AG04449 (cell line): ENCODE measurements around the gene GGA2.

Experiments
- CTCF ChIA-PET: fragments of 350-600 bp; formaldehyde crosslinking; extraction: SDS; loops from one replicate; lab custom pipeline; 2021; ENCODE audit warnings: antibody characterized with exemption; lab: Yijun Ruan, JAX
- POLR2A ChIA-PET: fragments of 400-600, 350-600 bp; formaldehyde crosslinking; extraction: SDS; loops from one replicate; lab custom pipeline; 2020; ENCODE audit warnings: antibody characterized with exemption, inconsistent platforms; lab: Yijun Ruan, JAX
- DNase-seq: peaks from one replicate; pipeline ENCODE4 v3.0.0-alpha.2; 2010; ENCODE audit warnings: low read depth, low spot score
- H3K4me3 ChIP-seq: 2 replicates; pipeline ENCODE4 v1.5.1; 2011; ENCODE audit warnings: low read depth, mild to moderate bottlenecking, control low read depth, low read length
- TF ChIP-seq, protein P1 (sequence below): IDR thresholded peaks from one replicate; pipeline ENCODE4 v1.5.1; 2011; ENCODE audit warnings: mild to moderate bottlenecking, moderate library complexity, low read length, control low read depth, inconsistent platforms; ENCODE audit not compliant: insufficient read depth; ENCODE audit errors: missing control alignments

The GGA2 gene

DNA sequence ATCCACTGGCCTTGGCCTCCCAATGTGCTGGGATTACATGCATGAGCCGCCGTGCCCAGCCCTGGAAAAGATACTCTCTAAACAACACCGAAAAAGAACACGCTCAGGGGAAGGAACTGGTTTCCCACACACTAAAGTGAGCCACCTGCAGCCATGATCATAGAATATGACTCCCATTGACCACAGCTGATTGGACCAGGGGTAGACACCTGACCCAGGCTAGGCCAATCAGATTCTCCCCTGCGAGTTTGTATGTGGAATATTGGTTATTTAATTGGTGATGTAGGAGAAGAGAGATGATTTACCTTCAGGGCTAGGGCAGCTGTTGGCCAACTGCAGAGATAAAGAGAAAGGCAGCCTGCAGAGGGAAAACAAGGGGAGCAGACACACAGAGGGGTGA is 9.0 kb upstream of the GGA2 start:
- ChIA-PET POLR2A (no interaction called here), CTCF (no interaction called here)
- no peak overlapping the region for H3K4me3 ChIP-seq
- no peak for DNase-seq
- TF ChIP-seq, protein P1, sequence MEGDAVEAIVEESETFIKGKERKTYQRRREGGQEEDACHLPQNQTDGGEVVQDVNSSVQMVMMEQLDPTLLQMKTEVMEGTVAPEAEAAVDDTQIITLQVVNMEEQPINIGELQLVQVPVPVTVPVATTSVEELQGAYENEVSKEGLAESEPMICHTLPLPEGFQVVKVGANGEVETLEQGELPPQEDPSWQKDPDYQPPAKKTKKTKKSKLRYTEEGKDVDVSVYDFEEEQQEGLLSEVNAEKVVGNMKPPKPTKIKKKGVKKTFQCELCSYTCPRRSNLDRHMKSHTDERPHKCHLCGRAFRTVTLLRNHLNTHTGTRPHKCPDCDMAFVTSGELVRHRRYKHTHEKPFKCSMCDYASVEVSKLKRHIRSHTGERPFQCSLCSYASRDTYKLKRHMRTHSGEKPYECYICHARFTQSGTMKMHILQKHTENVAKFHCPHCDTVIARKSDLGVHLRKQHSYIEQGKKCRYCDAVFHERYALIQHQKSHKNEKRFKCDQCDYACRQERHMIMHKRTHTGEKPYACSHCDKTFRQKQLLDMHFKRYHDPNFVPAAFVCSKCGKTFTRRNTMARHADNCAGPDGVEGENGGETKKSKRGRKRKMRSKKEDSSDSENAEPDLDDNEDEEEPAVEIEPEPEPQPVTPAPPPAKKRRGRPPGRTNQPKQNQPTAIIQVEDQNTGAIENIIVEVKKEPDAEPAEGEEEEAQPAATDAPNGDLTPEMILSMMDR = no peak

DNA sequence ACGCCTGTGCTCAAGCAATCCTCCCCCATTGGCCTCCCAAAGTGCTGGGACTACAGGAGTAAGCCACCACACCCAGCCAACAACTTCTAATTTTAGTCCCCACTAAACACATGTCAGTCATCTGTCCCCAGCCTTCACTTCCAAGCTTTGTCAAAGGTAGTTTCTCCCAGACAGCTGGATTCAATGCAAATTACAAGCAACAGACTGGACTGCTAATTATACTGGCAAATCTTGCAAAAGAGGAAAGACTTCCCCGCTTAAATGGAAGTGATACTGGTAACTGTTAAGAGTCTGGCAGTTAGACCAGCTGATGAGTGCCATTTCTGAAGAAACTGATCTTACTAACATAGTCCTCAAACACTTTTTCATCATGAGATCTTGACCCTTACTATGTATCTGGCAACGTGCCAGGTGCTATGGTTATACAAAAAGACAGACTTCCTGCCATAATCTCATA is 8.2 kb upstream of the GGA2 start:
- TF ChIP-seq, protein P1 = no peak
- no peak overlapping the region for H3K4me3 ChIP-seq
- CTCF ChIA-PET = no interaction called here
- no peak for DNase-seq
- POLR2A ChIA-PET = no interaction called here

DNA sequence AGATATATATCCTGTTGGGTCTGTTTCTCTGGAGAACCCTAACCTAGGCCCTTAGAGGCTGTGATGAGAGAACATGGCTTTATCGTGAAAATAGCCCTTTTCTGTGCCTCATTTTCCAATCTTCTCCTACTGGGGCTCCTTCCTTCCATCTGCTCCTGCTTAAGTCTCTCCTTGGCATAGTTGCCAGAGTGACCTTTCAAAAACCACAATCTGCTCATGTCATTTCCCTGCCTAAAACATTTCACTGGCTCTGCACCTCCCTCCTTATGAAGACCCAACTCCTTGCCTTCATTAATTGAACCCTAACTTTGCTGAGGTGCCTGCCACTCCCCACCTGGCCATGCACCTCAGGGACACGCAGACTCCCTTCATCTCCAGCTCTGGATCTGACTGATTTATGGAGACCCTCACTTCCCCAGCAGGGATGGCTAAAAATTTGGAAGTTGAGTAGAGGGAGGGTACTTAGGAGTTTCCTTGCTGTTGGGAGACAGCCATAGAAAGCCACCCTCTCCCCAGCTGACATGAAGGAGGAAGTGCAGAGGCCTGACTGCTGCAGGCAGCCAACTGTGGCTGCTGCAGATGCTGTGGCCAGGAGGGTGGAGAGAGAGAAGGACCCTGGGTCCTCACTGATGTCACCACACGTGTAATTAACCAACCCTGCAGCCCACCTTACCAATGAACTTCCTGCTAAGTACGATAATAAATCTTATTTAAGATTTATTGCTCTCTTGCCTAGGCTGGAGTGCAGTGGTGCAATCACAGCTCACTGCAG is 6.3 kb upstream of the GGA2 start:
- no peak for DNase-seq
- no peak overlapping the region for H3K4me3 ChIP-seq
- POLR2A ChIA-PET = no interaction called here
- TF ChIP-seq, protein P1 = no peak
- CTCF ChIA-PET = interaction anchor here (1.1 to 1.5 kb wide), 2 partner anchors 9 to 20 kb away, joined by 3 to 4 read pairs; no protein-coding TSS in a partner anchor

DNA sequence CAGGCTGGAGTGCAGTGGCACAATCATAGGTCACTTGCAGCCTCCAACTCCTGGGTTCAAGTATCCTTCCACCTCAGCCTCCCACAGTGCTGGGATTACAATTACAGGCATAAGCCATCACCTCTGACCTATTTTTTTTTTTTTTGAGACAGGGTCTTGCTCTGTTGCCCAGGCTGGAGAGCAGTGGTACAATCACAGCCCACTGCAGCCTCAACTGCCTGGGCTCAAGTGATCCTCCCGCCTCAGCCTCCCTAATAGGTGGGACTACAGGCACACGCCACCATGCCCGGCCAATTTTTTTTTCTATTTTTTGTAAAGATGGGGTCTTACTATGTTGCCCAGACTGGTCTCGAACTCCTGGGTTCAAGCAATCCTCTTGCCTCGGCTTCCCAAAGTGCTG is 5.6 kb upstream of the GGA2 start:
- TF ChIP-seq, protein P1 = no peak
- ChIA-PET CTCF (interaction anchor here (1.1 to 1.5 kb wide), 2 partner anchors 9 to 19 kb away, joined by 3 to 4 read pairs; no protein-coding TSS in a partner anchor), POLR2A (no interaction called here)
- H3K4me3 ChIP-seq = no peak overlapping the region
- DNase-seq = no peak

DNA sequence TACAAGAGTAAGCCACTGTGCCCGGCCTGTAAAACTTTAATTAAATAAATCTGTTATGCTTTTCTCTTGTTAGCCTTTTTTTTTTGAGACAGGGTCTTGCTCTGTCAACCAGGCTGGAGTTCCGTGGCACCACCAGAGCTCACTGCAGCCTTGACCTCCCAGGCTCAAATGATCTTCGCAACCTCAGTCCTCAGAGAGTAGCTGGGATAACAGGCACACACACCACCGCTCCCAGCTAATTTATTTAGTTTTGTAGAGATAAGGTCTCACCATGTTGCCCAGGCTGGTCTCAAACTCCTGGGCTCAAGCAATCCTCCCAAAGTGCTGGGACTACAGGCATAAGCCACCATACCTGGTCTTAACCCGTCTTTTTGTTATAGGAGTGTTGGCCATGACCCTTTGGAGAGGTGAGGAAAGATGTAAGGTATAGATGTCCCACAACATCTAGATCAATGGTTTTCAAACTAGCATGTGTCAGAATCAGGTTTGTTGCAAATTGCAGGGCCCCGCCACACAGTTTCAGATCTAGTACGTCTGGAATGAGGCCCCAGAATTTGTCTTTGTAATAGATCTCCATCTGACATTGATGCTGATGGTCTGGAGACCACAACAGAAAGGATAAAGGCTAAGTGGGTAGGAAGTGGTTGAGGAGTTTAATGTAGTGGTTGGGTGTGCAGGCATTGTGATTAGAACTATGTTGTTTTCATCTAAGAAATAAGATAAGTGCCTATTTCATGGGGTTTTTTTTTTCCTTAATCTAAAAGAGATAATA is 4.3 kb upstream of the GGA2 start:
- CTCF ChIA-PET = no interaction called here
- no peak overlapping the region for H3K4me3 ChIP-seq
- POLR2A ChIA-PET = no interaction called here
- DNase-seq = no peak
- TF ChIP-seq, protein P1 = no peak

DNA sequence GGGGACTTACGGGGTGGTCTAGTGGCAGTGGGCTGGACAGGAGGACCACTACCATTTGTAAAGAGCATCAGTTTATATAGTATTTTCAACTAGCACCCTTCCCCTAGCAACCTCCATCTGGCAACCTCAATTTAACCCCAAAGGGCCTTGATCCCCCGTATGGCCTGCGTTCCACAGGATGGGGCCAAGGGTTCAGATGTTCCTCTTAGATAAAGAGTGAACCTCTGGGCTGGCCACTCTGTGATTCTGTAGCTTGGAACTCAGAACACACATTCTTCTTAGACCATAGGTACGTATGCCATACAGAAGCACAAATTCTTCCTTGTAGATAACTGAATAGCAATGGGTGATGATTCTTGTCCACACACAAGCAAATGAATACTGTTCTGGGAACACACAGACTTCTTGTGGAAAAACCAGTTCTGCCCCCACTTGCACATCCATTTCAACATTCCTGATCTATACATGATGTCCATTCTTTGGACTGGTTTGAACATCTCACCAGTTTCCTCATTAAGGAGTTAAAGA is 1.9 kb upstream of the GGA2 start:
- POLR2A ChIA-PET = no interaction called here
- no peak for DNase-seq
- no peak overlapping the region for H3K4me3 ChIP-seq
- CTCF ChIA-PET = no interaction called here
- TF ChIP-seq, protein P1 = no peak
